Stimulated activated CD4-positive, alpha-beta T cell treated with anti-CD3 and anti-CD28 coated beads, TNF-alpha, amount 100 ng/mL, for 4 hours (primary cell): Measurements from ENCODE around the gene LRRN3.
A peak's percentile ranks its signal among the peaks of the same experiment; 100 is the strongest.

Source experiments
- DNase-seq, 3 experiments: peaks; one replicate each; pipeline ENCODE4 v3.0.0-alpha.2; 2020; ENCODE audit warnings: low read depth in 3 of 3

Gene LRRN3

GRCh38 chr7:111080495-111081105 lies 10.3 kb upstream of the LRRN3 start:
- no peak for DNase-seq

DNA sequence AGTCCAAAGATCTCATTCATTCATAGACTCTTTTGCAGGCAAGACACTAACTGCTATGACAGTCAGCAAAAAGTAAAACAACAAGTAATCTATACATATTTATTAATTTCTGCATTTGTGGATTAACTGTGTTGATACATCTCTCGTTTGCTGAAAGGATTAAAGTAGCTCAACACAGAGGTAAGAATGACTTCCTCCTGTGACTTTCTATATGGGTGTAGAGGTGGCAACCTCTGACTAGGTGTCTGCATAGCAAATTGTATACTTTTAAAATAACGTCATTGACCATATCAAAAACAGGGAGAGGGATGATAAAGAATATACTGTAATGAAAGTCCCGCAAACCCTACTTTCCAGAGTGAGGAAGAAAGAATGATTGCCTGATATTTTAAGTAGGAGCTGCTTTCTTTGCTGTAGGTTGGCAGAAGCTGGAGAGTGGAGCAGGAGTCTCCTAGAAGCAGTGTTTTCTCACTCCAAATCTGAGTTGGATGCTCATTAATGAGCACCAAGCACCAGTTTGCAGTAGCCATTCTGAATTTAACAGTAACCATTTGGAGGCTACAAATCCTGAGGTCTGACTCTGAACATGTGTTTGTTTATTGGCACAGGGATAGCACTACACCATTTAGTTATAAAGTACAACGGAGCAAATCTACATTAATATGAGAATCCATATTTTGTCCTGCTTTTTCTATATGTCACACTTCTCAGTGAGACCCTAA lies 9.2 kb upstream of the LRRN3 start:
- DNase-seq, result no peak

DNA sequence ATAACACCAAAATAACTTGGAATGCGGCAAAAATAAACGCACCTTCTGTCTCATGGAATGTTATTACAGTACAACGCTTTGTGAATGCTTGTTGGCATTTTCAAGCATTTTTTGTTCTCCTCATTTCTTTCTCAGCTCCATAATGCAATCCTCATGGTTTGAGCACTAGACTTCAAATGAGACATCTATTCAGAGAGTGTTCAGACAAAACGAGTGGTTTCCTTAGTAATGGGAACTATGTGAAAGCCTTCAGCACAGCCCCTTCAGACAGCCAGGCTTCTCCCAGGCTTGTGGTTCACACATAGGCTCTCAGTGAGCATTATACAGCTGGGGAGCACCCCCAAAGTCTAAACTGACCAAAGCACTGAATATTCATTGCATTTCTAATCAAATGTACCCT lies 8.6 kb upstream of the LRRN3 start:
- DNase-seq, result no peak

DNA sequence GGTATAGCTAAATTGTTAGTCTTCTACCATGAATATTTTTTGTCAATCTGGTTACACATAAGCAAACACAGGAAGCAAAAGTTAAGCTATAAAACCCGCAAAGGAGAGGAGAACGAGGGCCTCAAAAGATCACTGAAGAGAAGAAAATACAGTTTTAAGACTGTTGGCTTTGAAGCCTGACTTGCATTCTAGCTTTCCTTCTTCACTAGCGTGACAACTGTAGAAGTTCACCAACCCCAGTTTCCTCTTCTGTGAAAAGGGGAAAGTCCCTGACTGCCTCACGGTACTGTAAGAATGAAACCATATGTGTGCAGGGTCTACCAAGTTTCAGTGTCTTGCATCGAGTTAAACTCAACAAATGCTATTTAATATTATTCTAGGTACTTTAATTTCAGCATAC lies 7.5 kb upstream of the LRRN3 start:
- DNase-seq, result peak in 2 of 3 experiments; percentile 23 to 29

DNA sequence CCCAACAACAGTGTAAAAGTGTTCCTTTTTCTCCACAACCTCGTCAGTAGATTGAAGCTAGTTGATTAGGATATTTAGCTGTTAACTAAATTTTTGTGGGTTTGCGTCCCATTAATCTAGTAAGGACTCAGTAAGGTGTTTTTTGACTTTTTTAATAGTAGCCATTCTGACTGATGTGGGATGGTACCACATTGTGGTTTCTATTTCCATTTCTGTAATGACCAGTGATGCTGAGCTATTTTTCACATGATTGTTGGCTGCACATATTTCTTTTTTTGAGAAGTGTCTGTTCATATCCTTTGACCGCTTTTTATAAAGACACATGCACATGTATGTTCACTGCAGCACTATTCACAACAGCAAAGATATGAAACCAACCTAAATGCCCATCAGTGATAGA lies 5.6 kb upstream of the LRRN3 start:
- DNase-seq, result no peak

GRCh38 chr7:111086532-111086931 lies 4.4 kb upstream of the LRRN3 start:
- no peak for DNase-seq

DNA sequence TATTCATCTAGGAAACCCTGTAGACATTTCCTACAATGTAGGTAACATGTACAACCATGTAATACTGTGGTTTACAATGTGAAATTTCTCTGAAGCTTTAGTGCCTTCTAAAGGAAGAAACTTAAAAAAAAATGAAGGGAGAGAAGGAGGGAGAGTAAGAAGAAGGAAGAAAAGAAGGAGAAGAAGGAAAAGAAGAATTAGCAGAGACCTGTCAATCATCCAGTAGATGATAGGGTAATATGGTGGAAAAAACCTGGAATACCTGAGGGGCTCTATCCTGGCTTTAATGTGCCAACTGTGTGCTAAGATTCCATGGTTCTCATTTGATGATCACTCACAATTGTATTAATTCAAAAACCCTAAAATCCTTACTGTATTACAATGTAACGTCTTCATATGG lies 2.6 kb upstream of the LRRN3 start:
- no peak for DNase-seq

DNA sequence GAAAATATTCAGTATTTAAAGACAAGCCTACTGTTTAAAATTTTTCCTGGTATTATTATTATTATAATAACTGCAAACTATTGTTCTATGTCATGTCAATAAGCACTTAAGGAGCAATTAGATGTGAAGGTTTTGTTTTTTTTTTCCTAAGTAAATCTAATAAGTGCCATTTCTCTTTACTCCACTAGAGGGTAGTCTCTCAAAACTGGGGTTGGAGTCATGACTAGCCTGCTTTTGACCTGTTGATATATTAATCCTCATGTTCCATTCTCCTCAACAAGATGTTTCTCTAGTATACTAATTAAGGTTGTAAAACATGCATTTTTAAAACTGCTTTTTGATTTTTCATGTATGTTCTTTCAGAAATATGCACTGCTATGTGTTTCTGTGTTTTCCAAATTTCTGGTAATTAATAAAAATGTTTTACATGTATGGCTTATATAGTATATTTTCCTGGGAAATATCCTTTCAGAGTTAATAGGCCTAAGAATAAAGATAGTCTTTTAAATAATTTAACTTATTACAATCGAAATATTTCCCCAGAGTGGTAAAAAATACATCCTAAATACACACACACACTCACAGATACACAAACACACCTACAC lies 1.0 kb upstream of the LRRN3 start:
- no peak for DNase-seq

- no peak for DNase-seq
Observed at GRCh38 chr7:111091593-111092358, 849 bp downstream of the LRRN3 start.

DNA sequence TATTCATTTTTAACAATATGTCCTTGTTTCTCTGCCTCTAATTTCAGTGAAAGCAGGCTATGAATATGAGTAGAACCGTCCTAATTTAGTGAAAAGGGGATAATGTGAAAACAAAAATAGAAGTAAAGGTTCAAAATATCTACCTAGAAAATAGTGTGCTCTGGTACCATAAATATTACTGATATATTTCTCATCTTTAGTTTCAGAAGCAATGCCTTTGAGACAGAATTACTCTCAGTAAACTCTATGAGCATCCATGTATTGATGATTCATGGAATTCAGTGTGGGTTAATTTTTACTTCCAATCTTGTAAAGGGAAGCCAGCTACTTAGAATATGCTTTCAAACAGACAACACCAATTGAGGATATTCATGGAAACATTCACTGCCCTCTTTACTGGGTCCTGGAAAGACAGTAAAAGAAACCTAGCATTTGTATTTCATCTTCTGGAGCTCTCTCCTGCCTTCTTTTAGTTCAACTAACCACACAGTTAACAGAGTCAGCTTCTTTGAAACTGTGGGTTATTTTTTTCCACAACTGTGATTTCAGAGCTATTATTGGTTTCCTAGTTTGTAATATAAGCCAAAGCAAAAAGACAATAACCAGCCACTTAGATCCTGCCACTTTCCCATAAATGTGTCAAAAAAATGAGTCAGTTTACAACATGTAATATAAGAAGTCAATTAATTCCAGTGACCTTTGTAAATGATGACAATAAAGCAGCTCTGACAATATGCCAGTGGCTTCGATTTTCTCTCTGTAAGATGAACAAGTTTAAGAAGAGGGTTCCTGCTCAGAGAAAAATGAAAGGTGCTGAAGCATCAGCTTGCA lies 1.7 kb downstream of the LRRN3 start:
- DNase-seq, result no peak

- DNase-seq, result no peak
Observed at GRCh38 chr7:111093496-111093895, 2.6 kb downstream of the LRRN3 start.

- no peak for DNase-seq
Observed at GRCh38 chr7:111094419-111094818, 3.5 kb downstream of the LRRN3 start.

DNA sequence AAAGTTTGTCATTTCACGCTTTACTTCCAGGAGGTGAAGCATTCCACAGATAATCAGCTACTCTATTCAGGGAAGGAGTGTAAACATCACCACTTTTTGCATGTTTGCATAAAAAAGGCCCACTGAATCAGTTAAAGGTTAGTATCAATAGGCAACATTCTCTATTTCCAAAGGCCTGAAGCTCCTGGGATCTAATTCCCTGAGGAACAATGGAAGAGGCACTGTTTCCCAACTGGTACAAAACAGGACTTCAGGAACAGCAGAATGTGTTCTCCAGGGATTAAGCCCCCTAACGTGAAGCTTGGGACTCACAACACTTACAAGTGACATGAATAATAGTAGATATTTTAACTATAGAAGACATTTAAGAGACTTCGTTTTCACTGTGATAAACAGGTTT lies 6.1 kb downstream of the LRRN3 start:
- DNase-seq, result no peak

- DNase-seq, result peak in 2 of 3 experiments; percentile 30 to 43
Observed at GRCh38 chr7:111098011-111098925, 7.3 kb downstream of the LRRN3 start.

GRCh38 chr7:111098926-111099250 lies 8.0 kb downstream of the LRRN3 start:
- no peak for DNase-seq

DNA sequence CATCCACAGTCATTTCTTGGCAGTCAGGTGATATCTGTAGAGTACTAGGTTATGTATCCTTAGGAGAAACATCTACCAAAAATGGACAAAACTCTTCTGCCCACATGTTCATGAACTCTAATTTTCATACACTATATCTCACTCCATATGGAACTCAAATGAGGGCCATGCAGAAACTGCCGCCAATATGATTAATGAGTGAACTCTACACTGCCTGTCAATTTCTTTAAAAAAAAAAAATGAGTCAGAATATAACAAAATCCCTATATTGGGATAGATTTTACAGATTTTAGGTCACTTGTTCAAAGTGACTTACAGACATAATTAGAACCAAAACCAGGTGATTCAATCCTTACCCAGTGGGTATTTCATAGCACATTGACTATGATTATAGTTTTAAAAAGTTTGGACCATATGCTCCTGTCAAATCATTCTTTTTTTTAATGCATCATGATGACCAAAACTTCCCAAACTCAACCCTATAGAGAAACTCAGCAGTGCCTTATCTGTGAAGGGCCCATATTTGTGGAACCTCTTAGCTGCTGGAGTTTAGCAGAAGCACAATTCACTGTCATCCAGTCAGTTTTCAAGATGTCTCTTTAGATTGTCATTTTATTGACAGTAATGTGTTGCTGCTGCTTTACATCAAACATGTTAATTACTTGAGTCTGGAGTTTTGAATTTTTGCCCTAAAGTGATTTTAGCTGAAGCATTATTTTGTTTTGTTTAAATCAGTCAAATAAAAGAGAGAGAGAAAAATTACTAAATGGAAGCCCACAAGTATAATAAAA lies 11.1 kb downstream of the LRRN3 start:
- DNase-seq, result no peak

DNA sequence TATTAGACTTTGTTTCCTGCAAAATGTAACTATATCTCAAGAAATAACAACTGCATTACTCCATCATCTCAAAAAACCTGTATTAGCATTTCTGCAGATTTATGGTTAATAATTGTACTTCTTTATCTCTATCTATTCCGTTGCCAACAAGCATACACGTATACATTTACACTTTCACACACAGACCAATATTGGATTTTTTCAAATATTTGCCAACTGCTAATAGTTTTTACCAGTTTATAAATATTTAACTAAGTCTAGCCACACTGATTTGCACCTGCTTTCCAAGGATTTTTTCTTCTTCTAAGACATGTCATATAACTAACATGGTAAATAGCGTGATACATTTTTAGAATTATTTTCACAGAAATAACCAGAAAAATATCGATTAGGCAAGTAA lies 12.2 kb downstream of the LRRN3 start:
- DNase-seq, result no peak

- DNase-seq, result no peak
Observed at GRCh38 chr7:111103678-111104274, 12.8 kb downstream of the LRRN3 start.

DNA sequence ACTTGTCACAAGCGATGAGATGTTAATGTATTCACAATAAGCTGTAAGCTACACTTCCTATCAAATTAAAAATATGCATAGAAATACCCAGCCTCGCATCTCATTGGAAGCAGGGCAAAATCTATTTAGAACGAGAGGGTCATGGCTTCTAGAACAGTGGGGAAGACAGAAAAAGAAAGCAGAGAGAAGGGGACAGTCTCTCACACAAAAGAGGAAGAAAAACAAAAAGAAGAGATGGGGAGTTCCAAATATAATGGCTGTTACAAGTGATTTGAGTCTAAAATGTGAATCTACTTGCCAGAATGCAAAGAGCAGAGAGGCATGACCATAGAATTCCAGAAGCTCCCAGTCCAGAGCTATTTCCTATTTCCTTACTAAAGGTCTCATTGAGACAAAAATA lies 13.8 kb downstream of the LRRN3 start:
- no peak for DNase-seq

GRCh38 chr7:111105269-111105668 lies 14.3 kb downstream of the LRRN3 start:
- DNase-seq, result no peak
